Activated CD8-positive, alpha-beta T cell treated with anti-CD3 and anti-CD28 coated beads for 36 hours (primary cell): ENCODE data around the gene PHB1. TPM values are rescaled to one million over a fixed set of nuclear protein-coding genes. Genes with fewer than 3 reads are reported as not detected.

Experiments used
- ATAC-seq: fragments of 200-7000 bp; cut with Tn5 transposase; one replicate; pipeline ENCODE4 v1.10.0; 2021; ENCODE audit warnings: mild to moderate bottlenecking, moderate library complexity
- CTCF ChIA-PET: fragments of 350-600 bp; sonication (Branson Sonifier 250); formaldehyde crosslinking; loops from one replicate; lab custom pipeline; 2021; ENCODE audit warnings: antibody characterized with exemption; lab: Charles Lee
- POLR2A ChIA-PET: fragments of 350-600 bp; sonication (Branson Sonifier 250); formaldehyde crosslinking; loops from one replicate; lab custom pipeline; 2021; ENCODE audit warnings: antibody characterized with exemption; lab: Charles Lee
- DNase-seq: peaks from one replicate; pipeline ENCODE4 v3.0.0-alpha.2; 2020
- H3K27ac Mint-ChIP-seq: one replicate; pipeline ENCODE4 v1.8.0; 2021; ENCODE audit warnings: mild to moderate bottlenecking, mixed read lengths
- H3K27me3 Mint-ChIP-seq: one replicate; pipeline ENCODE4 v1.8.0; 2021; ENCODE audit warnings: mixed read lengths
- H3K36me3 Mint-ChIP-seq: one replicate; pipeline ENCODE4 v1.8.0; 2021; ENCODE audit warnings: low read depth, mixed read lengths
- H3K4me1 Mint-ChIP-seq: one replicate; pipeline ENCODE4 v1.8.0; 2021; ENCODE audit warnings: low read depth, mixed read lengths
- H3K4me3 Mint-ChIP-seq: one replicate; pipeline ENCODE4 v1.8.0; 2021; ENCODE audit warnings: mild to moderate bottlenecking, moderate library complexity, mixed read lengths
- H3K9me3 Mint-ChIP-seq: one replicate; pipeline ENCODE4 v1.8.0; 2021; ENCODE audit warnings: mixed read lengths
- intact Hi-C: fragments of 100-400 bp; cut with micrococcal nuclease; formaldehyde crosslinking; loops from one replicate; pipeline ENCODE4 v1.10.0; 2022
- total RNA-seq, 2 experiments: library from RNA; stranded (reverse); gene quantifications; one replicate each; pipeline ENCODE4 v1.2.3, GENCODE V29; 2021
- TF ChIP-seq, protein P1 (sequence below): fragments of 200-600 bp; IDR thresholded peaks from one replicate; pipeline ENCODE4 v1.8.0; 2022; ENCODE audit warnings: antibody characterized with exemption, mild to moderate bottlenecking

Gene PHB1
- total RNA-seq, 2 experiments from 2014 or later, result 363 to 381 TPM

DNA sequence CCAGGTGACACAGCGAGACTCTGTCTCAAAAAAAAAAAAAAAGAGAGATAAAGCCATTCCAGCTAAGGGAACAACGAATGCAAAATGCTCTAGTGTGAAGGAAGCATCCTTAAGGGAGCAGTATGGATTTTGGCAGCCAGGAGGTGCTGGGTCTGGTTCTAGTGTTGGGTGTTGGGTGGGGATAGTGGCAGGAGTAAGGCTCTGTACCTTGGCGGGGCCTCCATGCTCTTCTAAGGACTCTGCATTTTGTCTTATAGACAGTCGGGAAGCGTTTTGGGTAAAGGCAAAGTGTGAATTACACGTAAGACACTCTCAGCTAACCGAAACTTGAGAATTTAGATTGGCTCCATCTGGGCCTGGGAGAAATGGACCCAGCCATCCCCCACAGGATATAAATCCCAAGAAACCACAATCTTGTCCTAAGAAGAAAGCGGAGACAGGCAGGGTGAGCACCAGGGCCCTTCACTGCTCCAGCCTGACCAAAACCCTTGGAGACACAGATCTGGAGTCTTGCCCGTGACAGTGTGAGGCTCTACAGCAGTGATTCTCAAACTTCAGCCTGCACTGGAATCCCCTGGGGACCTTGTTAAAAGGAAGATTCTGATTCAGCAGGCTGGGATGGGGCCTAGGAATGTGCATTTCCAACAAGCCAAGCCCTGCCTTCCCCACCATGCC, 33.1 kb upstream of the PHB1 start:
- CTCF ChIA-PET, result interaction anchor here (2.5 kb wide), 1 partner anchor 109 kb away, joined by 10 read pairs; no protein-coding TSS in a partner anchor
- POLR2A ChIA-PET, result no interaction called here
- H3K4me3 Mint-ChIP-seq, result no peak overlapping the region

GRCh38 chr17:49445591-49445990, 30.9 kb upstream of the PHB1 start:
- POLR2A ChIA-PET, result interaction anchor here (1.0 kb wide), 1 partner anchor 11 kb away, joined by 3 read pairs; no protein-coding TSS in a partner anchor
- intact Hi-C loops, result no loop called here
- Mint-ChIP-seq H3K36me3 (no peaks in the 10 kb centered on the region), H3K4me3 (no peak overlapping the region), H3K27ac (no peak overlapping the region), H3K9me3 (no peaks in the 10 kb centered on the region), H3K4me1 (no peaks in the 10 kb centered on the region), H3K27me3 (peaks cover 5% of the 10 kb centered on the region)
- CTCF ChIA-PET, result interaction anchor here (2.5 to 3.0 kb wide), 2 partner anchors 111 kb away, joined by 10 to 13 read pairs; no protein-coding TSS in a partner anchor
- DNase-seq (no peak), ATAC-seq (no peak)
- TF ChIP-seq, protein P1, sequence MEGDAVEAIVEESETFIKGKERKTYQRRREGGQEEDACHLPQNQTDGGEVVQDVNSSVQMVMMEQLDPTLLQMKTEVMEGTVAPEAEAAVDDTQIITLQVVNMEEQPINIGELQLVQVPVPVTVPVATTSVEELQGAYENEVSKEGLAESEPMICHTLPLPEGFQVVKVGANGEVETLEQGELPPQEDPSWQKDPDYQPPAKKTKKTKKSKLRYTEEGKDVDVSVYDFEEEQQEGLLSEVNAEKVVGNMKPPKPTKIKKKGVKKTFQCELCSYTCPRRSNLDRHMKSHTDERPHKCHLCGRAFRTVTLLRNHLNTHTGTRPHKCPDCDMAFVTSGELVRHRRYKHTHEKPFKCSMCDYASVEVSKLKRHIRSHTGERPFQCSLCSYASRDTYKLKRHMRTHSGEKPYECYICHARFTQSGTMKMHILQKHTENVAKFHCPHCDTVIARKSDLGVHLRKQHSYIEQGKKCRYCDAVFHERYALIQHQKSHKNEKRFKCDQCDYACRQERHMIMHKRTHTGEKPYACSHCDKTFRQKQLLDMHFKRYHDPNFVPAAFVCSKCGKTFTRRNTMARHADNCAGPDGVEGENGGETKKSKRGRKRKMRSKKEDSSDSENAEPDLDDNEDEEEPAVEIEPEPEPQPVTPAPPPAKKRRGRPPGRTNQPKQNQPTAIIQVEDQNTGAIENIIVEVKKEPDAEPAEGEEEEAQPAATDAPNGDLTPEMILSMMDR, result no peak

More for the DNA sequence above, 33.1 kb upstream of the PHB1 start:
- intact Hi-C loops, result no loop called here
- ATAC-seq (no peak), DNase-seq (no peak)
- TF ChIP-seq, protein P1, result no peak
- H3K36me3 Mint-ChIP-seq, result no peaks in the 10 kb centered on the region
- H3K27ac Mint-ChIP-seq, result no peak overlapping the region
- no peaks in the 10 kb centered on the region for H3K4me1 Mint-ChIP-seq
- H3K27me3 Mint-ChIP-seq, result peaks cover 4% of the 10 kb centered on the region
- H3K9me3 Mint-ChIP-seq, result no peaks in the 10 kb centered on the region

DNA sequence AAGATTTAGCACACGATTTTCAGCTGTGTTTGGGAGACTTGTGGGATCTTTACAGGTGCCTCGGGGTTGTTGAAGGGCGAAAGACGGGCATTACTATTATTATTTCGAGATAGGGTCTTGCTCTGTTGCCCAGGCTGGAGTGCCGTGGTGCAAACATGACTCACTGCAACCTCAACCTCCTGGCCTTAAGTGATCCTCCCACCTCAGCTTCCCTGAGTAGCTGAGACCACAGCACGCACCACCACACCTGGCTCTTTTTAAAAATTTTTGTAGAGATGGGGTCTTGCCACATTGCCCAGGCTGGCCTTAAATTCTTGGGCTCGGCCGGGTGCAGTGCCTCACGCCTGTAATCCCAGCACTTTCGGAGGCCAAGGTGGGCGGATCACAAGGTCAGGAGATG, 29.7 kb upstream of the PHB1 start:
- no peaks in the 10 kb centered on the region for H3K4me1 Mint-ChIP-seq
- POLR2A ChIA-PET, result no interaction called here
- no peak overlapping the region for H3K27ac Mint-ChIP-seq
- CTCF ChIA-PET, result interaction anchor here (3.0 kb wide), 1 partner anchor 112 kb away, joined by 13 read pairs; no protein-coding TSS in a partner anchor
- no peaks in the 10 kb centered on the region for H3K36me3 Mint-ChIP-seq
- H3K4me3 Mint-ChIP-seq, result no peak overlapping the region
- no peaks in the 10 kb centered on the region for H3K9me3 Mint-ChIP-seq
- peaks cover 12% of the 10 kb centered on the region for H3K27me3 Mint-ChIP-seq
- DNase-seq (no peak), ATAC-seq (no peak)
- TF ChIP-seq, protein P1, result no peak
- intact Hi-C loops, result no loop called here

DNA sequence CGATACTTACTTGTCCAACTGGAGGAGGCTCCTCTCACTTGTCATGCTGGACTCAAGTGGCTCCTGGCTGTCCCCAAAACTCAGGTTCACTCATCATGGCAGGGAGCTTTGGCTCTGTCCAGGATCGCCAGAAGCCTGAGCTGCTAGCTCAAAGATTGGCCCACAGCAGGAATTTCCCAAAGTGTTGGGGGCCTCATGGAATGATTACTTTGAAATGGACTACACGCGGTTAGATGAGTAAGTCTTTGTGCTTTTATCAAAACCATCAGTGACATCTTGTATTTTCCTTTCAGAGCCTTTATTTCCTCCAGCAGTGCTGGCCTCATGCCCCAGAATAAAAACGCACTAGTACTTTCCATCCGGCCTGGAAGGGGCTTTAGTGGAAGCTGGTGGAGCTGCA, 29.2 kb upstream of the PHB1 start:
- ATAC-seq, result no peak
- intact Hi-C loops, result no loop called here
- POLR2A ChIA-PET, result no interaction called here
- DNase-seq, result no peak
- no peak overlapping the region for H3K4me3 Mint-ChIP-seq
- H3K36me3 Mint-ChIP-seq, result no peaks in the 10 kb centered on the region
- CTCF ChIA-PET, result interaction anchor here (3.0 kb wide), 1 partner anchor 113 kb away, joined by 13 read pairs; no protein-coding TSS in a partner anchor
- peaks cover 16% of the 10 kb centered on the region for H3K27me3 Mint-ChIP-seq
- no peak overlapping the region for H3K27ac Mint-ChIP-seq
- H3K9me3 Mint-ChIP-seq, result no peaks in the 10 kb centered on the region
- TF ChIP-seq, protein P1, result no peak
- no peaks in the 10 kb centered on the region for H3K4me1 Mint-ChIP-seq

GRCh38 chr17:49442041-49442440, 27.4 kb upstream of the PHB1 start:
- intact Hi-C loops, result no loop called here
- Mint-ChIP-seq H3K4me3 (no peak overlapping the region), H3K9me3 (no peaks in the 10 kb centered on the region), H3K4me1 (no peaks in the 10 kb centered on the region), H3K27ac (no peak overlapping the region), H3K27me3 (peaks cover 25% of the 10 kb centered on the region), H3K36me3 (no peaks in the 10 kb centered on the region)
- no peak for ATAC-seq
- ChIA-PET POLR2A (no interaction called here), CTCF (no interaction called here)
- TF ChIP-seq, protein P1, result no peak
- DNase-seq, result no peak
